KOPT-K1 (cell line): Measurements from ENCODE around the gene ADAMTSL3.

Experiments used
- H3K27ac ChIP-seq: fragments of 200-600 bp; sonication (generic); 2 replicates; pipeline ENCODE4 v1.5.1; 2016; ENCODE audit warnings: antibody characterized with exemption, mild to moderate bottlenecking, low read depth, low read length; ENCODE audit not compliant: poor library complexity, severe bottlenecking
- H3K36me3 ChIP-seq: fragments of 200-600 bp; sonication (generic); 2 replicates; pipeline ENCODE4 v1.5.1; 2017; ENCODE audit warnings: antibody characterized with exemption, mild to moderate bottlenecking, low read length, moderate library complexity; ENCODE audit not compliant: insufficient read depth
- H3K9me3 ChIP-seq: fragments of 200-600 bp; sonication (generic); 2 replicates; pipeline ENCODE4 v1.5.1; 2017; ENCODE audit warnings: antibody characterized with exemption, low read length, mild to moderate bottlenecking; ENCODE audit not compliant: insufficient read depth, poor library complexity, severe bottlenecking

Gene ADAMTSL3

GRCh38 chr15:83709241-83709640 is 55.3 kb downstream of the ADAMTSL3 start:
- no peaks in the 10 kb centered on the region for H3K36me3 ChIP-seq
- H3K27ac ChIP-seq = no peak overlapping the region
- H3K9me3 ChIP-seq = no peaks in the 10 kb centered on the region

GRCh38 chr15:83709811-83710210 is 55.9 kb downstream of the ADAMTSL3 start:
- no peak overlapping the region for H3K27ac ChIP-seq
- no peaks in the 10 kb centered on the region for H3K36me3 ChIP-seq
- no peaks in the 10 kb centered on the region for H3K9me3 ChIP-seq

- H3K9me3 ChIP-seq = no peaks in the 10 kb centered on the region
- no peak overlapping the region for H3K27ac ChIP-seq
- no peaks in the 10 kb centered on the region for H3K36me3 ChIP-seq
Measured at GRCh38 chr15:83710452-83710851, 56.5 kb downstream of the ADAMTSL3 start.

DNA sequence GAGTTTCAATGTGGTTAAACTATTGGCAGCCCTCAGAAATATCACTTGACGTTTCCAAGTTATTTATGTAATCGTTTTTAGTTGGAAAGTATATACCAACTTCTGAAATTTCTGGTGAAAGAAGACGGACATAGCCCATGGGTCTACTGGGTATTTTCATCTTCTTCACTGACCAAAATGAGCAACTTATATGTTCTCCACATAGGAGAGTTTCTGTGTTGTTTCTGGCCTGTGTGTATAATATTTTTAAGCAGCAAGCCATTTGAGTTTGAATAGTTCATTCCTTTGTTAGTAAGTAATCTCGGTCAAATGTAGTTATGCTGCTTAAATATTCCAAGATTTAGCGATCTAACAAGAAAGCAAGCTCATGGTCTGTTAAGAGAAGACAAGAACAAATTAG is 57.3 kb downstream of the ADAMTSL3 start:
- Histone ChIP-seq H3K9me3 (no peaks in the 10 kb centered on the region), H3K36me3 (no peaks in the 10 kb centered on the region)

GRCh38 chr15:83713242-83713641 is 59.3 kb downstream of the ADAMTSL3 start:
- H3K27ac ChIP-seq = no peak overlapping the region
- H3K9me3 ChIP-seq = no peaks in the 10 kb centered on the region
- no peaks in the 10 kb centered on the region for H3K36me3 ChIP-seq

More for the DNA sequence above, 57.3 kb downstream of the ADAMTSL3 start:
- no peak overlapping the region for H3K27ac ChIP-seq

DNA sequence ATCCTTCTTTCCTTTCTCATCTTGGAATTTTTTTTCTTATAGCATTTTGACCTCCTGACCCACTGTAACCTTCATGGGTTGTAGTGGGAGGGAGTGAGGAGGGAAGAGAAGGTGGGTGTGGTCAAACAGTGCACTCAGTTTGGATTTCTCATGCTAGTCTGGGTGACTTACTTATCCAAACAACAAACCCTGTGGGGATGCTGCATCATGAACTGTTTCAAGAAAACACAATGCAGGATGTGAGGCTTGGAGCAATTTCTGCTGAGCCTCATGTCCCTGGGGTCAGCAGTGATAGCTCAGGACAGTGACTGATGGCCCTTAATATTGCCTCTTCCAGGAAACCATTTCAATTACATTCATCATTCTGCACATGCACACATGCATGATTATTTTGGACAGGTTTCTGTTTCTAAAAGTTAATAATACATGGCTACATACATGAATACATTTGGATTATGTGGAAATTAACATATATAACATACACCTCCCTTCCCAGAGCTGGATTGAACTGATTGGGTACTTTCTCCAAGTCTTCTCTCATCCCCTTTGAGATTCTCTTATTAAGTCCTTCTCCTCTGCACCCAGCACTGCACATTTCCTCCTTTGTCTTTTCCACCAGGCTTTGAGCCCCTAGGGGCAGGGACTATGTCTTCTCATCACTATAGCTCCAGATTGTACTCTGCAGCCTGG is 61.2 kb downstream of the ADAMTSL3 start:
- Histone ChIP-seq H3K36me3 (no peaks in the 10 kb centered on the region), H3K27ac (no peak overlapping the region), H3K9me3 (no peaks in the 10 kb centered on the region)

DNA sequence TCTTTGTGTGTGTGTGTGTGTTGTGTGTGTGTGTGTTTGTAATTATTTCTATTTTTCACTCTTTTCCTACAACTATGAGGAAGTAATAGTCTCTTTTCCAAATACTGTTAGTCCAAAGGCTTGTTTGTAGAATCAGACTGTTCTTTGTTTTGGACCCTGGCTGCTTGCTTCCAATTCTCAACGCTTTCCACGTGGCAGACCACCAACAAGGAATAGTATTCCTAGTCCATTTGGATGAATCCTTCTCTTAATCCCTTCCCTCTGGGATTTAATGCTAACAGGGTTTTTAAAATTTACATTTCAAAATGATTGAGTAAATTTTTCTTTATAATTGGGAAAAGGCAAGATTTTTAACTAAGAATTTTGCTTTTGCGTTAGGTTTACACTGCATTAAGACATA is 62.7 kb downstream of the ADAMTSL3 start:
- Histone ChIP-seq H3K27ac (no peak overlapping the region), H3K9me3 (no peaks in the 10 kb centered on the region), H3K36me3 (no peaks in the 10 kb centered on the region)

- Histone ChIP-seq H3K27ac (no peak overlapping the region), H3K9me3 (no peaks in the 10 kb centered on the region), H3K36me3 (no peaks in the 10 kb centered on the region)
Measured at GRCh38 chr15:83717010-83717409, 63.1 kb downstream of the ADAMTSL3 start.

- Histone ChIP-seq H3K36me3 (no peaks in the 10 kb centered on the region), H3K9me3 (no peaks in the 10 kb centered on the region), H3K27ac (no peak overlapping the region)
Measured at GRCh38 chr15:83720468-83720867, 66.5 kb downstream of the ADAMTSL3 start.

DNA sequence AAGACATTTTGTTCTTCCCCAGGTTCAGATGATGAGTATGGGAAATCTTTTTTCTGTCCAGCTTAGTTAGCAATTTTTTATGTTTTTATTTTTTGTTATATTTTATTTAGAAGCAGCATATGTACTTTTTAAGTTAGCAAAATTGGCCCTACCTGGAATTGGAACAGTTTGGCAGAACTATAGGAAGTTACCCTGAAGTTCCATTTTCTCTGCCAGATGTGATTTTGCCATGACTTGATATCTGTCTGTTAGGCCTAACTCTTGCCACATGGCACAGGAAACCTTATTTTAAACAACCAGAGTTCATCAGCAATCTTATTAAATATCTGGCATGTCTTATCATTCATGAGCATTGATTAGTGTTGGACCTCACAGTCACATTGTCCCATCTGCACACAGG is 67.1 kb downstream of the ADAMTSL3 start:
- Histone ChIP-seq H3K9me3 (no peaks in the 10 kb centered on the region), H3K36me3 (no peaks in the 10 kb centered on the region), H3K27ac (no peak overlapping the region)

- Histone ChIP-seq H3K9me3 (no peaks in the 10 kb centered on the region), H3K27ac (no peak overlapping the region), H3K36me3 (no peaks in the 10 kb centered on the region)
Measured at GRCh38 chr15:83721981-83722380, 68.1 kb downstream of the ADAMTSL3 start.

GRCh38 chr15:83723216-83723615 is 69.3 kb downstream of the ADAMTSL3 start:
- H3K36me3 ChIP-seq = no peaks in the 10 kb centered on the region
- H3K9me3 ChIP-seq = no peaks in the 10 kb centered on the region

DNA sequence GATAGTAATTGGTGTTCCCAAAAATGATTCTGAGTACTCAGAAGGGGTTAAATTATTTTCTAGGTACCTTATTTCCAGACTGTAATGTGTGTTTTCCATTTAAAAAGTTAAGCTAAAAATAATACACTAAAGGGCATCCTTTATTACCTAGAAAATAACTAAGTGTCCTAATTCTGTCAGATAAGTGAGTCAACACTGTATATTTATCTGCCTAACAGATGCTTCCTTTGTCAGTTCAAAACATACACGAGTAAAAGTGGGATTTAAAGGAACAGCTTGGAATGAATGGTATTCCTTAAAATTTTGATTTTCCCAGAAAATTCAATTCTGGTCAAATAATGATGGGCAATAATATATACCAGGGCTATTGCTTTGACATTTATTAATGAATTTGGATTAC is 78.3 kb downstream of the ADAMTSL3 start:
- Histone ChIP-seq H3K9me3 (no peaks in the 10 kb centered on the region), H3K36me3 (no peaks in the 10 kb centered on the region), H3K27ac (no peak overlapping the region)

More at GRCh38 chr15:83723216-83723615, 69.3 kb downstream of the ADAMTSL3 start:
- H3K27ac ChIP-seq = no peak overlapping the region

DNA sequence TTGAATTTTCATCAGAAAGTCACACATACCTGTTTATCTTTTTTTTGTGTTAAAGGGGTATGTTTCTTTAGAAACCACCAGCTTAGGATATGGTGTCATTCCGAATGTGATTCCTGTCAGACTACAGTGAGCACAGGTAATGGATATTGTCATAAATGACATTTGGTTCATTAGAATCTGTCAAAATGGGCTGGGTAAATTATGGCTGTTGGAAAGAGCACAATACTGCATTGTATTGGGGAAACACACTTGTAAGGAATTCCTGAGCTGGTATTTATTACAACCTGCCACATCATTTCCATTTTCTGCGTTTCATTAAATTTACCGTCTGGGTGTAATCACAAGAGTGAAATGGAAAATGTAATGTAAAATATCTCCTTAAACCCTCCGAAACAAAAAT is 78.8 kb downstream of the ADAMTSL3 start:
- no peaks in the 10 kb centered on the region for H3K9me3 ChIP-seq
- H3K36me3 ChIP-seq = no peaks in the 10 kb centered on the region
- no peak overlapping the region for H3K27ac ChIP-seq

DNA sequence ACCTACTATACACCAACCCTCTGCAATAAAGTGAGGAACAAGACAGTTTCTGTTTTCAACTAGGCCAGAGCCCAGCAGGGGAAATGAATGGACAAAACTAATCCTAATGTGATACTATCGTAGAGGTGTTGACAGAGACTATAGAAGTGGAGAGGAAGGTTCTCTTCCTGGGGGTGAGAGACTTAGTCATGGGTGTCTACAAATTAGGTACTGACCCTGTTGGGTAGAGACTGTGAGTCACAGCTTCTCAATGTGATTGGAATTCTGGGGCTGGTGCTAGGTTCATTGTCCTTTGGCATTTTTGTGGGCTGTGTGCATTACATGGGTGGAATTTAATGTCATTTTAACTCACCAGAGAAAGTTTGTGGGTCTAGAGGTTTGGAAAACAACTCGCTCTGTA is 79.3 kb downstream of the ADAMTSL3 start:
- no peaks in the 10 kb centered on the region for H3K9me3 ChIP-seq
- H3K27ac ChIP-seq = no peak overlapping the region
- no peaks in the 10 kb centered on the region for H3K36me3 ChIP-seq

- H3K27ac ChIP-seq = no peak overlapping the region
- no peaks in the 10 kb centered on the region for H3K36me3 ChIP-seq
- no peaks in the 10 kb centered on the region for H3K9me3 ChIP-seq
Measured at GRCh38 chr15:83733691-83734090, 79.8 kb downstream of the ADAMTSL3 start.
